ENCODE data around the gene BMP7. TPM values are rescaled to one million over a fixed set of nuclear protein-coding genes. Genes with fewer than 3 reads are reported as not detected.
"Not testable (repeated sequence)": the region's sequence is repeated elsewhere in the genome, so short reads cannot be mapped to it uniquely, and the experiment has no call there.

BMP7 gene
- total RNA-seq, 2 donors from 2014 or later: not detected

DNA sequence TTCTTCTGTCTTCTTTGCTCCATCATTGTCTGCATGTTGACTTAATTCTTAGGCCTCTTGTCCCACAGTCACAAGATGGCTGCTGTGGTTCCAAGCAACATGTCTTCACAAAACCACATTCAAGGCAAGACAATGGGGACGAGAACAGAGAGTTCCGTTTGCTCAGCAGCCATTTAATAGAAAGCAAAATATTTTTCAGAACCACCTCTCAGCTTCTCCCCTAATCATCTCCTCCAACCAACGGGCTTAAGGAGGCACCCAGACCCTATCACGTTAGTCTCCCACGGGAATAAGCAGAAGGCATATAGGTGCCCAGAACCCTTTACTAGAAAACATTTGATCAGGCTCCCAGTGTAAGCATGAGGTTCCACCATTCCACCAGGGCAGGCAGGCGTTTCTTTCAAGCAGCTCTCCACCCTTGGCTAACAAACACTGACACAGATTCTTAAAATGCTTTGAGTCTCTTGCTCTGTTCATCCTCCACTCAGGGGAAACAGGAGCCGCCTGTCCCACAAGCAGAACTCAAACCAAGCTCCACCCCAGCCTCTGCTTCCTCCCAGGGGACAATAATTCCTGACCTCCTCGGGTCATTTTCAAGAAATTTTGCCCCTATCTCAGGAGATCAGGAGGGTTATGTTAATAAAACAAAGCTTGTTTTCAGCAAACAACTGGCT lies 19.0 kb downstream of the BMP7 start:
- H3K9me3 ChIP-seq (ENCODE audit: control insufficient read depth, low read length, poor library complexity, severe bottlenecking): no peaks in the 10 kb centered on the region
- no peak overlapping the region for H3K27ac Mint-ChIP-seq
- ATAC-seq: no peak
- DNase-seq: no peak
- no peak overlapping the region for H3K4me3 Mint-ChIP-seq
- H3K4me1 Mint-ChIP-seq: no peaks in the 10 kb centered on the region
- H3K36me3 Mint-ChIP-seq (ENCODE audit: low read depth): no peaks in the 10 kb centered on the region
- H3K27me3 Mint-ChIP-seq: peaks cover 43% of the 10 kb centered on the region

GRCh38 chr20:57245997-57246396 lies 20.4 kb downstream of the BMP7 start:
- no peak for DNase-seq
- Mint-ChIP-seq H3K27me3 (peaks cover 41% of the 10 kb centered on the region), H3K4me1 (no peaks in the 10 kb centered on the region), H3K36me3 (ENCODE audit: low read depth) (no peaks in the 10 kb centered on the region), H3K4me3 (no peak overlapping the region), H3K27ac (no peak overlapping the region)
- ATAC-seq: no peak
- no peaks in the 10 kb centered on the region for H3K9me3 ChIP-seq (ENCODE audit: control insufficient read depth, low read length, poor library complexity, severe bottlenecking)

DNA sequence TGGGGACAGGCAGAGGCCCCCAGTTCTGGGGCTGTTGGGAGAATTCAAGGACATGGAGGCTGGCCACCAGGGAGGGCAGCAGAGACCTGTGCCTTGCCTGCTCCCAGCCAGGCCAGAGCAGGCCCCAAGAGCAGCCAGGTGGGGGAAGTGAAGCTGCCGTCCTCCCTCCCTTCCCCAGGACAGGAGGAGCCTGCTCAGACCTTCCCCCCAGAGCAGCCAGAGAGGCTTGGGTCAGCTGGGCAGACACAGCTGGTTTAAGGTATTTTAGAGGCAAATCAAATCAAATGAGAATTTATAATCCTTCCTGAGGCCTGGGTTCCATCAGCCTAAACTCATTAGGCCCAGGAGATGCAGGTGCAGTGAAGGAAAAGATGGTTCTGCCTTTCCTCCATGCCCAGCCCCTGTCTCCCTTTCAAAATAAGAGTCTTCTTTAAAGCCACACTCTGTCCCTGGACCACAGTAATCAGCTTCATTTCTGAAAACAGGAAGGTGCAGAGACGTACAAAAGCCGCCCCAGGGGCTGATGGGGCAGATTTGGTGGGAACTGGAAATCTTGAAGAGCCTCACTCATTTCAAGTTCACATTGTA lies 21.7 kb downstream of the BMP7 start:
- no peak for DNase-seq
- no peaks in the 10 kb centered on the region for H3K9me3 ChIP-seq (ENCODE audit: control insufficient read depth, low read length, poor library complexity, severe bottlenecking)
- no peak overlapping the region for H3K4me3 Mint-ChIP-seq
- H3K36me3 Mint-ChIP-seq (ENCODE audit: low read depth): no peaks in the 10 kb centered on the region
- no peak overlapping the region for H3K27ac Mint-ChIP-seq
- peaks cover 35% of the 10 kb centered on the region for H3K27me3 Mint-ChIP-seq
- no peaks in the 10 kb centered on the region for H3K4me1 Mint-ChIP-seq
- no peak for ATAC-seq

DNA sequence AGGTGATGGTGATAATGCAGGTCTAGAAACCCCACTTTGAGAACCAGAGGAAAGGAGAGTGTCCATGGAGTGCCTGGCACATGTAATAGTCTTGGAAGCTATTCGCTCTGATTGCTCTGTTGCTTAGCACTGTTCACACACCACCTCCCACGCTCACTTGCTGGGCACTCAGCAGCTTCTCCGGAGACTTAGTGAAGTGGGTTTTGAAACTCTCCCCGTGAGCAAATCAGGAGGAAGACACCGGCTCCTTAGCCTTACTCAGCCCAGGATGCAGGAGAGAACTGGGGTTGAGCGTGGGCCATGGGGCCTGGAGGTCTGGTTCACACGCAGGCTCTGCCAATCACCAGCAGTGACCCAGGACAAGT lies 22.2 kb downstream of the BMP7 start:
- no peak overlapping the region for H3K4me3 Mint-ChIP-seq
- no peak for DNase-seq
- ATAC-seq: no peak
- H3K27ac Mint-ChIP-seq: no peak overlapping the region
- H3K9me3 ChIP-seq (ENCODE audit: control insufficient read depth, low read length, poor library complexity, severe bottlenecking): no peaks in the 10 kb centered on the region
- H3K36me3 Mint-ChIP-seq (ENCODE audit: low read depth): no peaks in the 10 kb centered on the region
- no peaks in the 10 kb centered on the region for H3K4me1 Mint-ChIP-seq
- H3K27me3 Mint-ChIP-seq: peaks cover 31% of the 10 kb centered on the region

- ATAC-seq (no peak), DNase-seq (no peak)
- Mint-ChIP-seq H3K27ac (no peak overlapping the region), H3K36me3 (ENCODE audit: low read depth) (no peaks in the 10 kb centered on the region), H3K4me3 (no peak overlapping the region), H3K27me3 (peaks cover 34% of the 10 kb centered on the region), H3K4me1 (no peaks in the 10 kb centered on the region)
- H3K9me3 ChIP-seq (ENCODE audit: control insufficient read depth, low read length, poor library complexity, severe bottlenecking): no peaks in the 10 kb centered on the region
These were observed 22.8 kb downstream of the BMP7 start for GRCh38 chr20:57243480-57244220.

DNA sequence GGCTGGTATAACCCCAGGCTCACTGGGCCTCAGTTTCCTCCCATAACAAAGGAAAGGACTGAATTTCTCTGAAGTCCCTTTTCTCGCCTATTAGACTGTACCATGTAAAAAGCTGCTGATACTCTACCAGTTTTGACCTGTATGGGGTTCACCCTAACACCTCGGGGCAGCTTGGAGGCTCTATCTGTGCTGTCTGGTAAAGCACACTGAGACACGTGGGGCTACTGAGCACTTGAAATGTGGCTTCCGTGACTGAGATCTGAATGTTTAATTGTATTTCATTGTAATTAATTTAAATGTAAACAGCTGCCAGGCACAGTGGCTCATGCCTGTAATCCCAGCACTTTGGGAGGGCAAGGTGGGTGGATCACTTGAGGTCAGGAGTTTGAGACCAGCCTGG lies 24.0 kb downstream of the BMP7 start:
- H3K27ac Mint-ChIP-seq: no peak overlapping the region
- H3K4me1 Mint-ChIP-seq: no peaks in the 10 kb centered on the region
- H3K36me3 Mint-ChIP-seq (ENCODE audit: low read depth): no peaks in the 10 kb centered on the region
- no peak for DNase-seq
- H3K27me3 Mint-ChIP-seq: peaks cover 34% of the 10 kb centered on the region
- ATAC-seq: no peak
- H3K4me3 Mint-ChIP-seq: no peak overlapping the region
- H3K9me3 ChIP-seq (ENCODE audit: control insufficient read depth, low read length, poor library complexity, severe bottlenecking): no peaks in the 10 kb centered on the region

DNA sequence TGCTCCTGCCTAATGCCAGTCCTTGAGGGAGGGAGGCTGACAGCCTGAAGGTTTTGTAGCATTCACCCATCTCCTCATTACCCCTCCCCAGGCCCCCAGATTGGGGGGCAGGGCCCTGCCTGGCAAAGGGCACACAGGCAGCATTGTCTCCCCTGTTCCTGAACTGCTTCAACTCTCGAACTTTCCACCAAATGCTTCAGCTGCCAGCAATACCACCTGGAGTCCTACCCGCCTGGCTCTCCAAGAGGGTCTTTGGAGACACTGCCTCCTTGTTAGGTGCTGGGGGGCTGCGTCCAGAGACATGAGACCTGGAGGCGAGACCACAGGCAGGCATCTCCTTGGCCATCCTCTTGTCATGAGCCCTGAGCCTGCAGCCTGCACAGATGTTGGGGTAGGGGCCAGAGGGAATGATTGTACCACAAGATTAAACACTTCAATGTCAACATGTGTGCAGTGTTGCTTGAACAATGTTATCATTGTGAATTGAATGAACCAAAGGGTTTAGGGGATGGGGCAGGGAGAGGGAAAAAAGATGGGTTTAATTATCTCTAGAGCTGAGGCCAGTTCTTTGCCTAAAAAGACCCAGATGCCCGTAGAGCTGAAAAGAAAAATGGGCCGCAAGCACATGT lies 25.0 kb downstream of the BMP7 start:
- Mint-ChIP-seq H3K27ac (no peak overlapping the region), H3K4me3 (no peak overlapping the region), H3K4me1 (no peaks in the 10 kb centered on the region), H3K36me3 (ENCODE audit: low read depth) (no peaks in the 10 kb centered on the region), H3K27me3 (peaks cover 34% of the 10 kb centered on the region)
- ATAC-seq (no peak), DNase-seq (no peak)
- H3K9me3 ChIP-seq (ENCODE audit: control insufficient read depth, low read length, poor library complexity, severe bottlenecking): no peaks in the 10 kb centered on the region

DNA sequence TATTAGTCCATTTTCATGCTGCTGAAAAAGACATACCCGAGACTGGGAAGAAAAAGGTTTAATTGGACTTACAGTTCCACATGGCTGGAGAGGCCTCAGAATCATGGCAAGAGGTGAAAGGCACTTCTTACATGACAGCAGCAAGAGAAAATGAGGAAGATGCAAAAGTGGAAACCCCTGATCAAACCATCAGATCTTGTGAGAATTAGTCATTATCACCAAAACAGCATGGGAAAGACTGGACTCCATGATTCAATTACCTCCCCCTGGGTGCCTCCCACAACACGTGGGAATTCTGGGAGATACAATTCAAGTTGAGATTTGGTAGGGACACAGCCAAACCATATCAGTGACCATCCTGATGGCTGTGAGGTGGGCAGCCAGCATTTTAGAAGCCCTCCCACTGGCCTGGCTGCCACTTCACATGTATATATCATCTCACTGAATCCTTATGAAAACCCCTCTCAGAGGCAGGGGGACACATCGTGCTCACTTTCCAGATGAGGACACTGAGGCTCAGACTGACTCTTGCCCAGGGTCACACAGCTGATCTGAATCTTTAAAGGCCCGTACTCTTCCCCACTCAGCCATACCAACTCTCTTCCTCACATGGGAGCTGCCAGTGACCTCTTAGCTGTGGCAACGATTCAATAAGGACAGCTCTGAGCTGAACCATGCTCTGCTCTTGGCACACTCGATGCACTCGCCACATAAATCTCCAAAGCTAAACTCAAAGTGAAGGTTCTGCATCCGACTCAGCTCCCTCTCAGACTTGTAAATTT lies 25.7 kb downstream of the BMP7 start:
- no peak overlapping the region for H3K4me3 Mint-ChIP-seq
- H3K9me3 ChIP-seq (ENCODE audit: control insufficient read depth, low read length, poor library complexity, severe bottlenecking): no peaks in the 10 kb centered on the region
- peaks cover 2% of the 10 kb centered on the region for H3K36me3 Mint-ChIP-seq (ENCODE audit: low read depth)
- H3K27me3 Mint-ChIP-seq: peaks cover 41% of the 10 kb centered on the region
- no peak for DNase-seq
- H3K27ac Mint-ChIP-seq: no peak overlapping the region
- ATAC-seq: no peak
- no peaks in the 10 kb centered on the region for H3K4me1 Mint-ChIP-seq

GRCh38 chr20:57239725-57240124 lies 26.7 kb downstream of the BMP7 start:
- not testable (repeated sequence) for H3K4me1 Mint-ChIP-seq; DNase-seq; H3K4me3 Mint-ChIP-seq; H3K27ac Mint-ChIP-seq; H3K36me3 Mint-ChIP-seq (ENCODE audit: low read depth); ATAC-seq; H3K9me3 ChIP-seq (ENCODE audit: control insufficient read depth, low read length, poor library complexity, severe bottlenecking)
- H3K27me3 Mint-ChIP-seq: peaks cover 51% of the 10 kb centered on the region

DNA sequence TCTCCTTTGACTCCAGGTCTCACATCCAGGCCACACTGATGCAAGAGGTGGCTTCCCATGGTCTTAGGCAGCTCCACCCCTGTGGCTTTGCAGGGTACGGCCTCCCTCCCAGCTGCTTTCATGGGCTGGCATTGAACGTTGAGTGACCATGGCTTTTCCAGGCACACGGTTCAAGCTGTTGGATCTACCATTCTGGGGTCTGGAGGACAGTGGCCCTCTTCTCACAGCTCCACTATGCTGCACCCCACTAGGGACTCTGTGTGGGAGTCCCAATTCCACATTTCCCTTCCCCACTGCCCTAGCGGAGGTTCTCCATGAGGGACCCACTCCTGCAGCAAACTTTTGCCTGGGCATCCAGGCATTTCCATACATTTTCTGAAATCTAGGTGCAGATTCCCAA lies 27.1 kb downstream of the BMP7 start:
- not testable (repeated sequence) for H3K27ac Mint-ChIP-seq; H3K36me3 Mint-ChIP-seq (ENCODE audit: low read depth)

GRCh38 chr20:57238089-57238488 lies 28.4 kb downstream of the BMP7 start:
- peaks cover 53% of the 10 kb centered on the region for H3K27me3 Mint-ChIP-seq
- ATAC-seq: no peak

More for the DNA sequence above, 27.1 kb downstream of the BMP7 start:
- not testable (repeated sequence) for H3K4me3 Mint-ChIP-seq; DNase-seq; H3K9me3 ChIP-seq (ENCODE audit: control insufficient read depth, low read length, poor library complexity, severe bottlenecking); H3K4me1 Mint-ChIP-seq; ATAC-seq
- H3K27me3 Mint-ChIP-seq: peaks cover 51% of the 10 kb centered on the region

DNA sequence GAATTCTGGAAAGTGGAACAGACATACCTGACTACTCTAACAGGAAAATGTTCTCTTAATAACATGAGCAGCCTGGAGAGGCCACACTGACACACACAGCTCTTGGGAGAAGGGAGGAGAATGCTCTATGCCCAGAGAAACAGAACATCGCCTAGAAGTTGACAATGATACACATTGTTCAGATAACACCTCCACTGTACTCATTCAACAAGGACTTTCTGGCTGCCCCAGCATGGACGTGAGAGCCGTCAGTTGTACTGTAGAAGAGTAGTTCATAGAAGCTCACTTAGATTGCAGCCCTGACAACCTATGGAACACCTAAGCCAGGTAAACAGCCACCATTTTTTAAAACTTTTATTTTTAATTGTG lies 28.9 kb downstream of the BMP7 start:
- no peak for ATAC-seq
- peaks cover 59% of the 10 kb centered on the region for H3K27me3 Mint-ChIP-seq
- H3K27ac Mint-ChIP-seq: no peak overlapping the region

More at GRCh38 chr20:57238089-57238488, 28.4 kb downstream of the BMP7 start:
- DNase-seq: no peak
- Mint-ChIP-seq H3K4me1 (no peaks in the 10 kb centered on the region), H3K4me3 (no peak overlapping the region), H3K36me3 (ENCODE audit: low read depth) (peaks cover 2% of the 10 kb centered on the region), H3K27ac (no peak overlapping the region)
- no peaks in the 10 kb centered on the region for H3K9me3 ChIP-seq (ENCODE audit: control insufficient read depth, low read length, poor library complexity, severe bottlenecking)

More for the DNA sequence above, 28.9 kb downstream of the BMP7 start:
- Mint-ChIP-seq H3K36me3 (ENCODE audit: low read depth) (peaks cover 2% of the 10 kb centered on the region), H3K4me1 (no peaks in the 10 kb centered on the region), H3K4me3 (no peak overlapping the region)
- H3K9me3 ChIP-seq (ENCODE audit: control insufficient read depth, low read length, poor library complexity, severe bottlenecking): no peaks in the 10 kb centered on the region
- no peak for DNase-seq

Measured in T-helper 17 cell (primary cell).